Stimulated activated CD8-positive, alpha-beta memory T cell treated with anti-CD3 and anti-CD28 coated beads, Interleukin-15, amount 100 ng/mL, for 24 hours (primary cell): ENCODE results near the gene PRSS27.

Experiments used
- DNase-seq: peaks from one replicate; pipeline ENCODE4 v3.0.0-alpha.2; 2020; ENCODE audit warnings: low read depth

The PRSS27 gene

DNA sequence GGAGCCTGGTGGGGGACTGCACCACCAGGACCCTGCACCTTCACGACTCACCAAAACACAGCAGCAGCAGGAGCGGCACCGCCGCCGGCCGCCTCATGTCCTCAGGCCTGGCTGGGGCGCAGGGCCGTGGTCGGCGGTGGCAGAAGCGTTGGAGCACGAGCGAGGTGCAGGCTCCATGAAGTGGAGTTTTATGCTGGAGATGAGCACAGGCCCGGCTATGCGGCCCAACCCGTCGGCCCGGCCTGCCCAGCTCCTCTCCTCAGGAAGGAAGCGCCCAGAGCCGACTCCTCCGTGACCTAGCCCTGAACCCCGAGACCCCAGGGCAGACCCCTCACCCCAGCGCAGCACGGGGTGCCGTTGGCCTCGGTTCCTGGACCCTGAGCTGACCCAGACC lies at the start of gene PRSS27:
PRSS27 (minus strand) TSS at position 161 of the 394 bp plus-strand sequence; CDS start at position 97, 64 bp downstream.
- no peak for DNase-seq

- no peak for DNase-seq
These were observed 49.6 kb upstream of the PRSS27 start for GRCh38 chr16:2769675-2770056.

- DNase-seq, result no peak
These were observed 49.1 kb upstream of the PRSS27 start for GRCh38 chr16:2769100-2769529.

- DNase-seq, result no peak
These were observed 48.5 kb upstream of the PRSS27 start for GRCh38 chr16:2768403-2769089.

DNA sequence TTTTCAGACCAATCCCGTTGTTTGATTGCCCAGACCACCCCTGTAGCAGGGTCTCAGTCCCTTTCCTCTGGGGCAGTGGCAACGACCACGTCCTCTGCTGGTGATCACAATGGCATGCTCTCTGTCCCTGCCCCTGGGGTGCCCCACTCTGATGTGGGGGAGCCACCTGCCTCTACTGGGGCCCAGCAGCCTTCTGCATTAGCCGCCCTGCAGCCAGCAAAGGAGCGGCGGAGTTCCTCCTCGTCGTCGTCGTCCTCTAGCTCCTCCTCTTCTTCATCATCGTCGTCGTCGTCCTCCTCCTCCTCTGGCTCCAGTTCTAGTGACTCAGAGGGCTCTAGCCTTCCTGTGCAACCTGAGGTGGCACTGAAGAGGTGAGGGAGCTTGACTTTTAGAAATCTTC lies 47.9 kb upstream of the PRSS27 start:
- DNase-seq, result no peak

- no peak for DNase-seq
These were observed 47.2 kb upstream of the PRSS27 start for GRCh38 chr16:2767140-2767731.

DNA sequence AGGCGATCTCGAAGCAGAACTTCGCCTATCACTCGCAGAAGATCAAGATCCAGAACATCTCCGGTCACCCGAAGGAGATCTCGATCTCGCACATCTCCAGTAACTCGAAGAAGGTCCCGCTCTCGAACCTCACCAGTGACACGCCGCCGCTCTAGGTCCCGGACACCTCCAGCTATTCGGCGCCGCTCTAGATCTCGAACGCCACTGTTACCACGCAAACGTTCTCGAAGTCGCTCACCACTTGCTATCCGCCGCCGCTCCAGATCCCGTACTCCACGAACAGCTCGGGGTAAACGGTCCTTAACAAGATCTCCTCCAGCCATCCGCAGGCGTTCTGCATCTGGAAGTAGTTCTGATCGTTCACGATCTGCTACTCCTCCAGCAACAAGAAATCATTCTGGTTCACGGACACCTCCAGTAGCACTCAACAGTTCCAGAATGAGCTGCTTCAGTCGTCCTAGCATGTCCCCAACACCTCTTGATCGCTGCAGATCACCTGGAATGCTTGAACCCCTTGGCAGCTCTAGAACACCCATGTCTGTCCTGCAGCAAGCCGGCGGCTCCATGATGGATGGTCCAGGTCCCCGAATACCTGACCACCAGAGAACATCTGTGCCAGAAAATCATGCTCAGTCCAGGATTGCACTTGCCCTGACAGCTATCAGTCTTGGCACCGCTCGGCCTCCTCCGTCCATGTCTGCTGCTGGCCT lies 46.6 kb upstream of the PRSS27 start:
- DNase-seq, result no peak

DNA sequence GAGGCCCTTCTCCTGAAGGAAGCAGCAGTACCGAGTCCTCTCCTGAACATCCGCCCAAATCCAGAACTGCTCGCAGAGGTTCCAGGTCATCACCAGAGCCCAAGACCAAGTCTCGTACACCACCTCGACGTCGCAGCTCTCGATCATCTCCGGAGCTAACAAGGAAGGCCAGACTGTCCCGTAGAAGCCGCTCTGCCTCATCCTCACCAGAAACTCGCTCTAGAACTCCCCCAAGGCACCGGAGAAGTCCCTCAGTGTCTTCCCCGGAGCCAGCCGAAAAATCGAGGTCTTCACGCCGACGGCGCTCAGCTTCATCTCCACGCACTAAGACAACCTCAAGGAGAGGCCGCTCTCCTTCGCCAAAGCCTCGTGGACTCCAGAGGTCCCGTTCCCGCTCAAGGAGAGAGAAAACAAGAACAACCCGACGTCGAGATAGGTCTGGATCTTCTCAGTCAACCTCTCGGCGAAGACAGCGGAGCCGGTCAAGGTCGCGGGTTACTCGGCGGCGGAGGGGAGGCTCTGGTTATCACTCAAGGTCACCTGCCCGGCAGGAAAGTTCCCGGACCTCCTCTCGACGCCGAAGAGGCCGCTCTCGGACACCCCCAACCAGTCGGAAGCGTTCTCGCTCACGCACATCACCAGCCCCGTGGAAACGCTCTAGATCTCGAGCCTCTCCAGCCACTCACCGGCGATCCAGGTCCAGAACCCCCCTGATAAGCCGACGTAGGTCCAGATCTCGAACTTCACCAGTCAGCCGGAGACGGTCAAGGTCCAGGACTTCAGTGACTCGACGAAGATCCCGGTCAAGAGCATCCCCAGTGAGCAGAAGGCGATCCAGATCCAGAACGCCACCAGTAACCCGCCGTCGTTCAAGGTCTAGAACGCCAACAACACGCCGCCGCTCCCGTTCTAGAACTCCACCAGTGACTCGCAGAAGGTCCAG lies 45.7 kb upstream of the PRSS27 start:
- no peak for DNase-seq

- no peak for DNase-seq
These were observed 44.7 kb upstream of the PRSS27 start for GRCh38 chr16:2764718-2765117.

DNA sequence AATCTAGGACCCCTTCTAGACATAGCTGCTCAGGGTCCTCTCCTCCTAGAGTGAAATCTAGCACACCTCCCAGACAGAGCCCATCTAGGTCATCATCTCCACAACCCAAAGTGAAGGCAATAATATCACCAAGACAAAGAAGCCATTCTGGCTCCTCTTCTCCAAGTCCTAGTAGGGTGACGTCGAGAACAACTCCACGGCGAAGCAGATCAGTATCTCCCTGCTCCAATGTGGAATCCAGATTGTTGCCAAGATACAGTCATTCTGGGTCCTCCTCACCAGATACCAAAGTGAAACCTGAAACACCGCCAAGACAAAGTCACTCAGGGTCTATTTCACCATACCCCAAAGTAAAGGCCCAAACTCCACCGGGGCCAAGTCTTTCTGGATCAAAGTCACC lies 43.1 kb upstream of the PRSS27 start:
- DNase-seq, result no peak

- DNase-seq, result no peak
These were observed 42.7 kb upstream of the PRSS27 start for GRCh38 chr16:2762711-2763110.

DNA sequence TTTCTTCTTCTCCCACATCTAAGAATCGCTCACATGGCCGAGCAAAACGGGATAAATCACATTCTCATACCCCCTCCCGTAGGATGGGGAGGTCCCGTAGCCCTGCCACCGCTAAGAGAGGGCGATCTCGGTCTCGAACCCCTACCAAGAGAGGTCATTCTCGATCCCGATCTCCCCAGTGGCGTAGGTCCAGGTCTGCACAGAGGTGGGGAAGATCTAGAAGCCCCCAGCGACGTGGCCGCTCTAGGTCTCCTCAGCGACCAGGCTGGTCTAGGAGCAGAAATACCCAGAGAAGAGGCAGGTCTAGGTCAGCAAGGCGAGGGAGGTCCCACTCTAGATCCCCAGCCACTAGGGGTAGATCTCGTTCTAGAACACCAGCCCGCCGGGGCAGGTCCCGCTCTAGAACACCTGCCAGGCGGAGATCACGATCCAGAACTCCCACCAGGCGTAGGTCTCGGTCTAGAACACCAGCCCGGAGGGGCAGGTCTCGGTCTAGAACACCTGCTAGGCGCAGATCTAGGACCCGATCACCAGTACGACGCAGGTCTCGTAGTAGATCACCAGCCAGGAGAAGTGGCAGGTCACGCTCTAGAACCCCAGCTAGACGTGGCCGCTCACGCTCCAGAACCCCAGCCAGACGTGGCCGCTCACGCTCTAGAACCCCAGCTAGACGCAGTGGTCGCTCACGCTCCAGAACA lies 42.0 kb upstream of the PRSS27 start:
- no peak for DNase-seq

- no peak for DNase-seq
These were observed 41.4 kb upstream of the PRSS27 start for GRCh38 chr16:2761472-2761871.

DNA sequence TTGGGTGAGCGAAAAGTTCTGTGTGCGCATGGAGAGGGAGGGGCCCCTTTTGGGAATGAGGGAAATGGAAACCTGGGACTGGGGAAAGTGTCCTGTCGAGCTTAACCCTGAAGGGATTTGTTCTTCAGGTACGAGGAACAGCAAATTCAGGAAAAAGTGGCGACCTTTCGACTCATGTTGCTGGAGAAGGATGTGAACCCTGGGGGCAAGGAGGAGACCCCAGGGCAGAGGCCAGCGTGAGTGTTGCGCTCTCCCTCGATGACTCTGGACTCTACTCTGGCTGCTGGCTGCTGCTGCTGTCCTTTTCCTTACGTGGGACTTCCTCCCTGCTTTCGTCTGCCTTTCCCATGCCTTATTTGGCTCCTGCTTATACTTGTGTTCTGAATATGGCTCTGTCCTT lies 37.3 kb upstream of the PRSS27 start:
- no peak for DNase-seq

DNA sequence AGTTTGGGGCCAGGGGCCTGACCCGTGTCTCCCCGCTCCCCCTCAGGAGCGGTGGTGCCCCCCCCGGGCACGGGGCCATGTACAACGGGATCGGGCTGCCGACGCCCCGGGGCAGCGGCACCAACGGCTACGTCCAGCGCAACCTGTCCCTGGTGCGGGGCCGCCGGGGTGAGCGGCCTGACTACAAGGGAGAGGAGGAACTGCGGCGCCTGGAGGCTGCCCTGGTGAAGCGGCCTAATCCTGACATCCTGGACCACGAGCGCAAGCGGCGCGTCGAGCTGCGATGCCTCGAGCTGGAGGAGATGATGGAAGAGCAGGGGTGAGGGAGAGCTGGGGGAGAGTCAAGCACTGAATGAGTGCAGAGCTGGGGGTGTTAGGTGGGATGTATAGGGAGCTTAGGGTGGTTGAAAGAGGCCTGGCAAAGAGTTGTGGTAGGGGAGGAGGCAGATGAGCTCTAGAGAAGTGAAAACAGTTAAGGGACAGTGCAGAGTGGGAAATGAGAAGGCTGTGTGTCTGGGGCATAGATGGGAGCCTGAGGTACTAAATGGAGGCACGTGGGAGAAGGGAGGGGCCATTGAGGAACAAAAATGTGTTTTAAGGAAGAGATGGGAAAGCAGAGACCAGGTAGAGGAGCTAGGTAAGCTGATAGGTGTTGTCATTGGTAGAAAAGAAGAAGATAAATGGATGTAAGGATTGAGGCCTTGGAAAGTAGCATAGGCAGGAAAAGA lies 36.4 kb upstream of the PRSS27 start:
- DNase-seq, result no peak

DNA sequence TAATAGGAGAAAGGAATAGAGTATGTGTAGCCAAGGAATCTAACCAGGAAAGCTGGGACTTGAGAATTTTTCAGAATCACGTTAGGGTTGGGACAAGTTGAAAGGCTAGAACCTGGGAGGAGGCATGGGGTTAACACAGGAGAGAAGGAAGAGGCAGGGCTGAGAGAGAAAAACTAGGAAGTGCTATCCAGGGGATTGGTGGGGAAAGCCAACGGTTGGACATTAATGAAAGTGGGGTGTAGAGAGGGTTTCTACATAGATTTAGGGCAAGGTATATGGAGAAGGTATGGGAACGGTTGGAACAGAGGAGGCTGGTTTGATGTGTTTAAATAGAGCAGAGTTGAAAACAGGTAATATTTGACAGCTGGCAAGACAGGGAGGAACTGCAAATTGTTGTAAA lies 35.1 kb upstream of the PRSS27 start:
- no peak for DNase-seq

DNA sequence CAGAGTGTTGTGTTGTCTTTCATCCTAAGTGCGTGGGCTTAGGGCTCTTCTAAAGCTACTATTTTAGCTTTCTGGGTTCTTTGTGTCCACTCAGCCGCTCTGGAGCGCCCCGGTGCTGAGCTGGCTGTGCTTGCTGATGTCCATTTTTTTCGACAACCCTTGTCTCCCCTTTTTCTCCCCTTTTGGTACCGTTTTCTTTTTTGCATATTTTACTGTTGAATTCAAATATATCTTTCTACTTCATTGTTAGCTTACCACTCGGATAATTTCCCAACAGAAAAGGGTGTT lies 33.7 kb upstream of the PRSS27 start:
- DNase-seq, result no peak

- no peak for DNase-seq
These were observed 33.1 kb upstream of the PRSS27 start for GRCh38 chr16:2752850-2753732.

GRCh38 chr16:2752035-2752849 lies 32.2 kb upstream of the PRSS27 start, which contains the start of gene SRRM2:
Gene SRRM2 (plus strand): TSS chr16:2752638. CDS start chr16:2756365, 3,727 bp downstream.
- peak; percentile 84 for DNase-seq
